Measurements from ENCODE around the gene PAK2. TPM values are rescaled to one million over a fixed set of nuclear protein-coding genes. Genes with fewer than 3 reads are reported as not detected.

PAK2 gene
- total RNA-seq, 1 experiment from 2014 or later: 102 TPM

GRCh38 chr3:196694202-196694638 lies 45.4 kb upstream of the PAK2 start:
- POLR2A ChIA-PET (ENCODE audit: low non-redundant PET): no interaction called here
- TF ChIP-seq CTCF (conservative IDR thresholded peaks at IDR 0.05; ENCODE audit: low read depth, low read length) (peak; percentile 33; the same call in 1 of the 2 replicates), EZH2 (IDR thresholded peaks at IDR 0.05; ENCODE audit: borderline replicate concordance, low read depth, low read length, poor library complexity, severe bottlenecking) (no peak)
- CTCF ChIA-PET: interaction anchor here (0.8 to 1.5 kb wide), 2 partner anchors 17 to 85 kb away, joined by 3 to 6 read pairs; no protein-coding TSS in a partner anchor
- Histone ChIP-seq H3K4me3 (ENCODE audit: low read depth, low read length, poor library complexity, severe bottlenecking) (no peak overlapping the region), H3K4me1 (ENCODE audit: insufficient read depth, low read length, poor library complexity, severe bottlenecking) (peaks cover 10% of the 10 kb centered on the region), H3K27ac (ENCODE audit: low read depth, low read length, poor library complexity, severe bottlenecking) (no peak overlapping the region), H3K9me3 (ENCODE audit: low read depth, low read length, poor library complexity, severe bottlenecking) (no peaks in the 10 kb centered on the region), H3K36me3 (ENCODE audit: insufficient read depth, low read length, poor library complexity, severe bottlenecking) (no peaks in the 10 kb centered on the region), H3K27me3 (replicated peaks; ENCODE audit: insufficient read depth, low read depth, low read length, poor library complexity) (no peaks in the 10 kb centered on the region)
- peak; percentile 61 for DNase-seq (ENCODE audit: low spot score)
- intact Hi-C loops (cut with micrococcal nuclease; ENCODE audit: unreplicated experiment): no loop called here
- BruUV-seq (replicated peaks): no TSS peak

GRCh38 chr3:196694941-196695848 lies 44.5 kb upstream of the PAK2 start:
- ChIA-PET POLR2A (ENCODE audit: low non-redundant PET) (no interaction called here), CTCF (no interaction called here)
- intact Hi-C loops (cut with micrococcal nuclease; ENCODE audit: unreplicated experiment): no loop called here

GRCh38 chr3:196695849-196696226 lies 43.8 kb upstream of the PAK2 start:
- POLR2A ChIA-PET (ENCODE audit: low non-redundant PET): no interaction called here
- Histone ChIP-seq H3K27ac (ENCODE audit: low read depth, low read length, poor library complexity, severe bottlenecking) (no peak overlapping the region), H3K36me3 (ENCODE audit: insufficient read depth, low read length, poor library complexity, severe bottlenecking) (no peaks in the 10 kb centered on the region), H3K9me3 (ENCODE audit: low read depth, low read length, poor library complexity, severe bottlenecking) (no peaks in the 10 kb centered on the region), H3K4me3 (ENCODE audit: low read depth, low read length, poor library complexity, severe bottlenecking) (no peak overlapping the region), H3K27me3 (replicated peaks; ENCODE audit: insufficient read depth, low read depth, low read length, poor library complexity) (no peaks in the 10 kb centered on the region), H3K4me1 (ENCODE audit: insufficient read depth, low read length, poor library complexity, severe bottlenecking) (no peaks in the 10 kb centered on the region)
- DNase-seq (ENCODE audit: low spot score): no peak
- CTCF ChIA-PET: no interaction called here
- intact Hi-C loops (cut with micrococcal nuclease; ENCODE audit: unreplicated experiment): no loop called here
- no peak for TF ChIP-seq CTCF (conservative IDR thresholded peaks at IDR 0.05; ENCODE audit: low read depth, low read length)
- no peak for TF ChIP-seq EZH2 (IDR thresholded peaks at IDR 0.05; ENCODE audit: borderline replicate concordance, low read depth, low read length, poor library complexity, severe bottlenecking)
- no TSS peak for BruUV-seq (replicated peaks)

More at GRCh38 chr3:196694941-196695848, 44.5 kb upstream of the PAK2 start:
- no peaks in the 10 kb centered on the region for H3K36me3 ChIP-seq (ENCODE audit: insufficient read depth, low read length, poor library complexity, severe bottlenecking)
- H3K9me3 ChIP-seq (ENCODE audit: low read depth, low read length, poor library complexity, severe bottlenecking): no peaks in the 10 kb centered on the region
- no peaks in the 10 kb centered on the region for H3K27me3 ChIP-seq (replicated peaks; ENCODE audit: insufficient read depth, low read depth, low read length, poor library complexity)
- no peak for DNase-seq (ENCODE audit: low spot score)
- H3K4me1 ChIP-seq (ENCODE audit: insufficient read depth, low read length, poor library complexity, severe bottlenecking): peaks cover 5% of the 10 kb centered on the region
- no peak overlapping the region for H3K4me3 ChIP-seq (ENCODE audit: low read depth, low read length, poor library complexity, severe bottlenecking)
- no peak overlapping the region for H3K27ac ChIP-seq (ENCODE audit: low read depth, low read length, poor library complexity, severe bottlenecking)
- no TSS peak for BruUV-seq (replicated peaks)
- no peak for TF ChIP-seq CTCF (conservative IDR thresholded peaks at IDR 0.05; ENCODE audit: low read depth, low read length)
- no peak for TF ChIP-seq EZH2 (IDR thresholded peaks at IDR 0.05; ENCODE audit: borderline replicate concordance, low read depth, low read length, poor library complexity, severe bottlenecking)
